GM19099 (cell line): Measurements from ENCODE around the gene DNASE1L2.
A peak's percentile ranks its signal among the peaks of the same experiment; 100 is the strongest.

Experiments
- POLR2A ChIP-seq: IDR thresholded peaks from 3 replicates; pipeline ENCODE4 v1.6.1; 2011; ENCODE audit warnings: low read depth; ENCODE audit not compliant: insufficient read length; ENCODE audit errors: extremely low read depth

Gene DNASE1L2

DNA sequence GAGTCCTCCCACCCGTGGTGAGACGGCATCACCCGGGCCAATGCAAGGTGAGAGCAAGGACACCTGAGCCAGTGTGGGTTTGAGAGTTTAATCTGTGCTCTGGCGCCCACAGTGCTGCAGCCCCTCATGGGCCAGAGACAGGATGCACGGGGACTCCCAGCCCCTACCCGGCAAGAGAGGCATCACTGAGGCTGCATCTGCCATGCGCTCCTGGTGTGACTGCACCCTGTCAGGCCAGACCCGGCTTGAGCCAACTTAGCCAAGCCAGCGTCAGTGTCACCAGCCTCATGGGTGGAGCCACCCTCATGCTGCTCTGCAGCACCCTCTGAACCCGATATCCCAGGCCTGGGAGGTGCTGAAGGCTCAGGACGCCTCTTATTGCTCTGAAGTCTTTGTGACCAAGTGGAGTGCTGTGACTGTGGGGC lies 24.3 kb upstream of the DNASE1L2 start:
- no peak for TF ChIP-seq POLR2A

GRCh38 chr16:2212362-2213324 lies 23.6 kb upstream of the DNASE1L2 start:
- no peak for TF ChIP-seq POLR2A

- TF ChIP-seq POLR2A = no peak
These were observed 22.2 kb upstream of the DNASE1L2 start for GRCh38 chr16:2213817-2214718.

- TF ChIP-seq POLR2A = no peak
These were observed 21.6 kb upstream of the DNASE1L2 start, which contains the start of gene PGP for GRCh38 chr16:2214719-2214968. PGP (minus strand) TSS chr16:2214840; CDS start chr16:2214777, 63 bp downstream.

GRCh38 chr16:2216330-2216729 lies 19.9 kb upstream of the DNASE1L2 start:
- no peak for TF ChIP-seq POLR2A

- TF ChIP-seq POLR2A = peak; percentile 98
These were observed 12.9 kb upstream of the DNASE1L2 start, which contains the start of gene E4F1 for GRCh38 chr16:2223221-2223941. E4F1 (plus strand) TSS chr16:2223591; CDS start chr16:2223614, 23 bp downstream.

- no peak for TF ChIP-seq POLR2A
These were observed 12.2 kb upstream of the DNASE1L2 start for GRCh38 chr16:2223942-2224486.

DNA sequence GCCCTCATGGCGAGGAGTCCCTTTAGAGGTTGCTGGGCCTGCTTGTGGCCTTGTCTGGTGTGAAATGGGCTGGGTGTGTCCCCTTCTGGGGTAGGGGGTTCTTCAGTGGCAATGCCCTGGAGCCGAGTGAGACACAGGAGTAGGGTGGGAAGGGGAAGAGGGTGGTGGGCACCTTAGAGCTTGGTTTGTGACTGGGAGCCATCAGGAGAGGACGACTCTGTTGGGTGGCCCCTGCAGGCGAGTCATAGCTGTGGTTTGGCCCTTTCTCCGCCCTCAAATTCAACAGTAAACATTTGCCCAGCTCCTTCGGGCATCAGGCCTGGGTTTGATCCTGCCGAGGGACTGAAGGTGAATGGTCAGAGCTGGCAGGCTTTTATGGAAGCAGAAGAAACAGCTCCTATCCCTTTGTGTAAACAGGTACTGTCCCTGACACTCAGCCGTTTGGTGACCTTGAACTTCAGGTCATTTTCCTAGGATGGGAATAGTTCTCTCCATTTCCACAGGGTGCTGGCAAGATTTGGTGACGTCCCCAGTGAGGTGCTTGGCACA lies 9.9 kb upstream of the DNASE1L2 start:
- no peak for TF ChIP-seq POLR2A

DNA sequence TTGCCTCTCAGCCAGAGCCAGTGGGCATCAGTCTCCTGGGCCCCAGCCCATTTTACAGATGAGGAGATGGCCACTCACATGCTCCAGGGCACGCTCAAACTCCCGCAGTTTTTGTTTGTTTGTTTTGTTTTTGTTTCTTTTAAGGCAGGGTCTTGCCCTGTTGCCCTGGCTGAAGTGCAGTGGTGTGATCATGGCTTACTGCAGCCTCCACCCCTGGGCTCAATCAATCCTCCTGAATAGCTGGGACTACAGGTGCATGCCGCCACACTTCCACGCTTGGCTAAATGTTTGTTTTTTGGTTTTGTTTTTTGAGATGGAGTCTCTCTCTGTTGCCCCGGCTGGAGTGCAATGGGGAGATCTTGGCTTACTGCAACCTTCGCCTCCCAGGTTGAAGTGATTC lies 9.3 kb upstream of the DNASE1L2 start:
- TF ChIP-seq POLR2A = no peak

- no peak for TF ChIP-seq POLR2A
These were observed 8.0 kb upstream of the DNASE1L2 start for GRCh38 chr16:2228161-2228824.

DNA sequence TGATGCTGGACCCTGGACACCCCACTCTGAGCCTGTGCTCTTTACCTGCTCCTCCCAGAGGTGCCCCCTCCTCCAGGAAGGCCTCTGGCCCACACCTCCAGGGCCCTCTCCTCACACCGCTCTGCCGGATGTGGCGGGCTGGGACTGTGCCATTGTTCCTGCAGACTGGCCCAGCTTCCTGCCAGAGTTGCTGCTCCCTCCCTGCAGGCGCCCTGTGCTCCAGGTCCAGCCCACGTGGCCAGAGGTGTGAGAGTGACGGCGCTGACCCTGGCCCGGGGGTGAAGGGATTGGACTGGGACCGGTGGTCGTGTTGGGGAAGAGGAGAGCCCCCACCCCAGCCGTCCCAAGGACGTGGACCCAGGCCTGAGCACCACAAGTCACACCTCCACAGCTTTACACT lies 7.2 kb upstream of the DNASE1L2 start:
- TF ChIP-seq POLR2A = no peak

DNA sequence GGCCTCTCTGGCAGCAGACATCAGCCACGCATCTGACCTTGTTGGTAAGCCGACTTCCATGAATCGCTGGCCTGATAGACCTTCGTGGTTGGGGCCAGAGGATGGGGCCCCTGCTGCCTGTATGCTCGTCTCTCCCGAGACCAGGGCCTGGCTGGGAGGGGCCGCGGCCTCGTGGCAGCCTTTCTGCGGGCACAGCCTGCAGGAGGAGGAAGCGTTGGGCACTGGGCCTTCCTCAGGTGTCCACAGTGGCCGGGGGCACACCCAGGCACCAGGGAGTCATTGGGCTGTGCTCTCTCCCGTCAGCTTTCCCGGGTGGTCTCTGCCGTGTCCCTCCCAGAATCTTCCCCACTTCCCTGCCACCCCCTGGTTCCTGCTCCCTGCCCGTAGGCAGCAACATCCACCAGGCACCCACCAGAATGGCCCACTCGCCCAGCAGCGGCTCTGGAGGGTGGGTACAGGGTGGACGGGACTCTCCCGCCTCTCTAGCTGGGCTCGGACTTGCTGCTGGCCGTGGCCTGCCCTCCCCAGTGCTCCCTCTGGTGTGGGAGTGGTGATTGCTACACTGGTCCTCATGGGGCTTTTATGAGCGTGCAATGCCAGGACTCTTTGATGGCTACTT lies 6.5 kb upstream of the DNASE1L2 start:
- no peak for TF ChIP-seq POLR2A

DNA sequence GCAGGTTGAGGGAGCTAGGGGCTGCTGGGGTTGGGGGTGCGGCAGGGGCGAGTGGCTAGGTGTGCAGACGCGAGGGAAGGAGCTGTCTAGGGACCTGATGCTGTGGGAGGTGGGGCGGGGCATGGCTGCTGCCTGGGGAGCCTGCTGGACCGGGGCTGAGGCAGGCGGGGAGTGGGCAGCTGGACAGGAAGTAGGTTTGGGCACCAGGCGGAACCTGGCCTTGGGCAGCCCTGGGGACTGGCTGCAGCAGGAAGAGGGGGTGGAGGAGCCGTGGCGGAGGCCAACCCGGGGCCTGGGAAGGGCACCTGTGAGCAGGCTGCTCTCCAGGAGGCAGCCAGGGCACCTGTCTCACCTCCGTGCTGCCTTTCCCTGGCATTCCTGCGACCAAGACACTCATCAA lies 5.9 kb upstream of the DNASE1L2 start:
- TF ChIP-seq POLR2A = no peak
